Left lung (tissue), 10 donors: Measurements from ENCODE around the gene TLK1. TPM values are rescaled to one million over a fixed set of nuclear protein-coding genes. Genes with fewer than 3 reads are reported as not detected.
"Not testable (repeated sequence)": the region's sequence is repeated elsewhere in the genome, so short reads cannot be mapped to it uniquely, and the experiment has no call there.

Experiments
- ATAC-seq: fragments of 200-7000 bp; cut with Tn5 transposase; one replicate; pipeline ENCODE4 v1.9.1; 2020; ENCODE audit warnings: moderate library complexity
- DNase-seq, 4 donors: peaks; one replicate each; pipeline ENCODE4 v3.0.0-alpha.2; 2013 to 2020
- H3K27ac ChIP-seq, 2 donors: fragments of 200-600 bp; sonication (generic) in 1 of 2; one replicate each; pipeline versions ENCODE4 v1.5.0 to v1.8.0; 2020 to 2021
- H3K27me3 ChIP-seq, 2 donors: fragments of 200-600 bp; sonication (generic) in 1 of 2; one replicate each; pipeline versions ENCODE4 v1.5.0 to v1.8.0; 2020 to 2021
- H3K36me3 ChIP-seq, 2 donors: fragments of 200-600 bp; sonication (generic) in 1 of 2; one replicate each; pipeline versions ENCODE4 v1.5.0 to v1.8.0; 2020 to 2021
- H3K4me1 ChIP-seq, 2 donors: fragments of 200-600 bp; one replicate each; pipeline ENCODE4 v1.8.0; 2021
- H3K4me3 ChIP-seq, 2 donors: fragments of 200-600 bp; sonication (generic) in 1 of 2; one replicate each; pipeline versions ENCODE4 v1.5.0 to v1.8.0; 2020 to 2021; ENCODE audit warnings: mild to moderate bottlenecking in 1 of 2
- H3K9me3 ChIP-seq, 2 donors: fragments of 200-600 bp; sonication (generic) in 1 of 2; one replicate each; pipeline versions ENCODE4 v1.5.0 to v1.8.0; 2020 to 2021
- CTCF ChIP-seq, 2 donors: fragments of 200-600 bp; sonication (generic) in 1 of 2; IDR thresholded peaks; one replicate each; pipeline versions ENCODE4 v1.5.0 to v1.8.0; 2021; ENCODE audit warnings: antibody characterized with exemption in 2 of 2
- intact Hi-C, 2 donors: fragments of 100-400 bp; cut with DNase I; formaldehyde crosslinking; loops; one replicate each; pipeline versions ENCODE4 v1.11.2 to v1.14.2; 2022
- polyA plus RNA-seq, 6 donors: library from polyadenylated mRNA; unstranded; fragments of 120-200 nt; gene quantifications; one replicate each; pipeline ENCODE4 v1.2.1, GENCODE V29; 2013; ENCODE audit not compliant: insufficient read length in 6 of 6
- total RNA-seq, 2 donors: library from RNA; stranded (reverse); fragmentation: NEBNext Ultra II Directional; extraction: Animal tissue kit (Norgen Biotek cat#: 25700); gene quantifications; one replicate each; pipeline ENCODE4 v1.2.1, GENCODE V29; 2021
- donor health status: DM: no; HTN: yes; CAD: no.
- donor health status: DM: no; HTN: no; CAD: no.

TLK1 gene
- total and polyA plus RNA-seq, 8 donors = 35.3 to 49.8 (median 40.4) TPM

DNA sequence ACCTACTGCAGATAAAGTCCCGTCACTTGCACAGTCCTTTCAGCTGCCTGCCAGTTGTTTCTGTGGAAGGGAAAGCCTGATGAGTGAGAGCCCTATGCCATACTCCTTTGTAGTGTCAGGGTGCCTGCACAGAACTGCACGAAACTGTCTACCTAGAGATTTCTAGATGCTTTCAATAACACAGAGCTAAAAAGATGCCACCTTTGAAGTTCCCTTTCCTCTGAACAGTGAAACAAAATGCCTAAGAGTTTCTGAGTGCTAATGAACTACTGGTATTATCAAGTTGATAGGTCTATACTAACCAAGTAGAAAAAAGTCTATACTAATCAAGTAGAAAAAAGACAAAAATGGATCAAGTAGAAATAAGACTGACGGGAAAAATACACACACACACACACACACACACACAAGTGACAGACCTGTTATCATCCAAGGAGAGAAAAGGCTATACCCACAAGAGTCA is 79.0 kb downstream of the TLK1 start:
- DNase-seq (no peak), ATAC-seq (no peak)
- peaks cover 0 to 8% of the 10 kb centered on the region in 2 donors for H3K36me3 ChIP-seq
- H3K4me3 ChIP-seq = no peak overlapping the region
- peaks cover 0 to 6% of the 10 kb centered on the region in 2 donors for H3K4me1 ChIP-seq
- no peak for TF ChIP-seq CTCF (IDR thresholded peaks at IDR 0.05)
- H3K27me3 ChIP-seq = no peaks in the 10 kb centered on the region
- intact Hi-C loops = no loop called here
- no peaks in the 10 kb centered on the region for H3K9me3 ChIP-seq
- H3K27ac ChIP-seq = no peak overlapping the region

- no peak for ATAC-seq
- Histone ChIP-seq H3K27me3 (no peaks in the 10 kb centered on the region), H3K36me3 (peaks cover 0 to 18% of the 10 kb centered on the region in 2 donors), H3K4me3 (no peak overlapping the region), H3K27ac (no peak overlapping the region), H3K9me3 (no peaks in the 10 kb centered on the region), H3K4me1 (no peaks in the 10 kb centered on the region)
- intact Hi-C loops = no loop called here
- no peak for DNase-seq
- TF ChIP-seq CTCF (IDR thresholded peaks at IDR 0.05) = no peak
Measured at GRCh38 chr2:171080607-171081006, 80.1 kb downstream of the TLK1 start.

DNA sequence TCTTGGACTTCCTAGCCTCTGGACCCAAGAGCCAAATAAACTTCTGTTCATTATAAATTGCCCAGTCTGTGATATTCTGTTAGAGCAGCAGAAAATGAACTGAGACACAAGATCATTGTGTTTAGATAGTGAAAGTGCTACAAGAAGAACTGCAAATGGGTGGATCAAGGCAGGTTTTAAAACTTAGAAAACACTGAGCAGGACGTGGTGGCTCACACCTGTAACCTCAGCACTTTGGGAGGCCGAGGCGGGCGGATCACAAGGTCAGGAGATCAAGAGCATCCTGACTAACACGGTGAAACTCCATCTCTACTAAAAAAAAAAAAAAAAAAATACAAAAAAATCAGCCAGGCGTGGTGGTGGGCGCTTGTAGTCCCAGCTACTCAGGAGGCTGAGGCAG is 84.3 kb downstream of the TLK1 start:
- H3K4me3 ChIP-seq, intact Hi-C loops, DNase-seq, H3K27ac ChIP-seq, H3K4me1 ChIP-seq, ATAC-seq, H3K9me3 ChIP-seq, H3K27me3 ChIP-seq: not testable (repeated sequence)
- peaks cover 0 to 37% of the 10 kb centered on the region in 2 donors for H3K36me3 ChIP-seq

- intact Hi-C loops = no loop called here
- H3K4me1 ChIP-seq = no peaks in the 10 kb centered on the region
- peaks cover 0 to 37% of the 10 kb centered on the region in 2 donors for H3K36me3 ChIP-seq
- TF ChIP-seq CTCF (IDR thresholded peaks at IDR 0.05) = no peak
- no peak for ATAC-seq
- peaks cover 0 to 2% of the 10 kb centered on the region in 2 donors for H3K9me3 ChIP-seq
- no peak for DNase-seq
- no peaks in the 10 kb centered on the region for H3K27me3 ChIP-seq
- H3K27ac ChIP-seq = no peak overlapping the region
- no peak overlapping the region for H3K4me3 ChIP-seq
Measured at GRCh38 chr2:171072164-171072563, 88.5 kb downstream of the TLK1 start.

- DNase-seq (no peak), ATAC-seq (no peak)
- H3K4me1 ChIP-seq = no peaks in the 10 kb centered on the region
- H3K4me3 ChIP-seq = no peak overlapping the region
- no peak overlapping the region for H3K27ac ChIP-seq
- H3K9me3 ChIP-seq = peaks cover 0 to 2% of the 10 kb centered on the region in 2 donors
- intact Hi-C loops = no loop called here
- no peaks in the 10 kb centered on the region for H3K27me3 ChIP-seq
- no peak for TF ChIP-seq CTCF (IDR thresholded peaks at IDR 0.05)
- peaks cover 0 to 25% of the 10 kb centered on the region in 2 donors for H3K36me3 ChIP-seq
Measured at GRCh38 chr2:171069286-171069956, 91.3 kb downstream of the TLK1 start.

- no peak for TF ChIP-seq CTCF (IDR thresholded peaks at IDR 0.05)
- no peak overlapping the region for H3K27ac ChIP-seq
- no peak for DNase-seq
- H3K27me3 ChIP-seq = no peaks in the 10 kb centered on the region
- ATAC-seq = no peak
- H3K9me3 ChIP-seq = peaks cover 0 to 2% of the 10 kb centered on the region in 2 donors
- H3K4me3 ChIP-seq = no peak overlapping the region
- intact Hi-C loops = no loop called here
- H3K36me3 ChIP-seq = peaks cover 0 to 5% of the 10 kb centered on the region in 2 donors
- H3K4me1 ChIP-seq = no peaks in the 10 kb centered on the region
Measured at GRCh38 chr2:171066110-171066509, 94.6 kb downstream of the TLK1 start.
